Left cardiac atrium (tissue), 4 donors: ENCODE data around the gene IL36G. TPM values are rescaled to one million over a fixed set of nuclear protein-coding genes. Genes with fewer than 3 reads are reported as not detected.

Source experiments
- ATAC-seq, 2 donors: fragments of 200-7000 bp; cut with Tn5 transposase; one replicate each; pipeline ENCODE4 v1.9.1; 2020; ENCODE audit warnings: mild to moderate bottlenecking in 2 of 2, moderate library complexity in 2 of 2
- DNase-seq: peaks from one replicate; pipeline ENCODE4 v3.0.0-alpha.2; 2020
- intact Hi-C, 2 donors: fragments of 100-400 bp; cut with DNase I; formaldehyde crosslinking; loops; one replicate each; pipeline versions ENCODE4 v1.14.1 to v1.15.1; 2022 to 2023
- total RNA-seq, 2 donors: library from RNA; stranded (reverse); fragmentation: NEBNext Ultra II Directional; extraction: Animal tissue kit (Norgen Biotek cat#: 25700); gene quantifications; one replicate each; pipeline ENCODE4 v1.2.1, GENCODE V29; 2021
- donor health status: DM: no; HTN: yes; CAD: no.
- donor health status: DM: no; HTN: yes; CAD: no; lungs with severe emphysema.
- donor health status: DM: yes; HTN: yes; CAD: no.
- donor health status: Dilated cardiomyopathy.

Gene IL36G
- total RNA-seq, 2 donors from 2014 or later: not detected

DNA sequence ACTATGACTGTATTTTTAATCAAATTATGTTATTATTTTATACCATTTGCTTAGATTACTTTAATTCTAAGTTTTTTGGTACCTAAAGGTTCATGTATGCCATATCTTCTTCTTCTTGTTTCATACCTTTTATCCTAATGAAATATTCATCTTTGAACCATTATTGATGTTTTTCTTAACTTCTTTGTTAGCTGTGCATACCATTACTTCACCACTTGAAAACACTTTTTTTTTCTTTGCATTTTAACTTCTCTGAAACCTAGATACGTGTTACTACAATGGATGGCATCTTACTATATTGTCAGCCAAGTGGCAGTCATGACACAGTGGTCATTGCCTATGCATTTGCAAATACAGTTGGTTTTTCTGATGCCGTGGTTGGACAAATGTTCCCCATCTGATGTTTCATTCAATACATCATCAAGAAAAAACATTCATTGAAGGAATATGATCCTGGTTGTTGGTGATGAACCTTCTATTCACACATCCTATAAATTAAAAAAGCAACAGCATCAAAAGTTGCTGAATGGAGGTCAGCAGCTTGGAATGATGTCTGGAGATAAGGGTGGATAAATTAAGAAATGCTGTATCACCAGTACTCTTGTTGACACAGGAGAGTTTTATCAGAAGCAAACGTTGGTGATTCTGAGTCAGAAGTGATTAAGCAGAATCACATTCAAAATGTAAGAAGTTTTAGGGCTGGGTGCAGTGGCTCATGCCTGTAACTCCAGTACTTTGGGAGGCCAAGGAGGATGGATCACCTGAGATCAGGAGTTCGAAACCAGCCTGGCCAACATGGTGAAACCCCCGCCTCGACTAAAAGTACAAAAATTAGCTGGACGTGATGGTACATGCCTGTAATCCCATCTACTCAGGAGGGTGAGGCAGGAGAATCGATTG lies 34.9 kb downstream of the IL36G start:
- ATAC-seq (peak in 1 of 2 donors; percentile 64), DNase-seq (no peak)
- intact Hi-C loops: no loop called here

DNA sequence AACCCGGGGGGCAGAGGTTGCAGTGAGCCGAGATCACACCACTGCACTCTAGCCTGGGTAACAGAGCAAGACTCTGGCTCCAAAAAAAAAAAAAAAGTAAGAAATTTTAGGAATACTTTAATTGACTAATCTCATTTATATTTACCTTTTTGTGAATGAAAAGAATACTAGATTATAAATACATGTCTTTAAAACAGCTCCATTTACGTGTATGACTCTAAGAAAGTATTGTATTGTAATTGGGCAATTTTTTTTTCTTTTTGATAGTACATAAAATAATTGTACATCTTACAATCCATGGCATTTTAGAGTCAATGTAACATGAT lies 35.5 kb downstream of the IL36G start:
- ATAC-seq (no peak), DNase-seq (no peak)
- intact Hi-C loops: no loop called here

DNA sequence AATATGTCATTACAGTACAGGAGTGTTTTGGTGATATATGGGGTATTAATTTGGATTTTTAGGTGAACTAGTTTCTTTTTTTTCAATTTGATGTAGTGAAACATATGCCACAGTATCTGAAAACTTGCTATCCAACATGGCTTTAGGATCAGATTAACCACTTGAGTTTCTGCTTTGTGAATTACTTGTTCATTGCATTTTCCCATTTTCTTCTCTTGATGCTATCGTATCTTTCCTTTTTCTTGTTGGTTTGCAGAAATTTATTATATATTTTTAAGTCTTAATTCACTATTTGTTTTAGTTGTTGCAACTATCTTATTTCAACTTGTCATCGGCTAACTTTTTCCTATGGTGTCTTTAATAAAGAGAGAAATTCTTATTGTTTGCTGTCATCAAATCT lies 36.3 kb downstream of the IL36G start:
- intact Hi-C loops: no loop called here
- DNase-seq (no peak), ATAC-seq (no peak)

DNA sequence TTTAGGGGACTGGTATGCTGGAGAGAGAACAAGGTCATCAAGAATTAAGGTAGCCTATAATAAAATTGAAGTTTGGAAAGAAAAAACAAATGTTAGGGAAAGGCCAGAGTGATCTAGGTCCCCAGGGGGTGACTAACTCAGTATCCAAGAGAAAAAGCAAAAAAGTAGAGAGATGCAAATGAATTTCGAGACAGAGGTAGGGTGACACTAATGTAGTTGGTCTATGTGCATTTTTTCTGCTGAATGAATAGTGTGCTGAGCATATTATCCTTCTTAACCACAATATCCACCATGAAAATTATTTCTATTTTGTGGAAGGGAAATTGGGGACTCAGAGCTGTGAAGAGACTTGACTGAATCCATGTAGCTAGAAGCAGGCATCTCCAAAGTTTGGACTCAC lies 37.2 kb downstream of the IL36G start:
- ATAC-seq (no peak), DNase-seq (no peak)
- intact Hi-C loops: no loop called here

DNA sequence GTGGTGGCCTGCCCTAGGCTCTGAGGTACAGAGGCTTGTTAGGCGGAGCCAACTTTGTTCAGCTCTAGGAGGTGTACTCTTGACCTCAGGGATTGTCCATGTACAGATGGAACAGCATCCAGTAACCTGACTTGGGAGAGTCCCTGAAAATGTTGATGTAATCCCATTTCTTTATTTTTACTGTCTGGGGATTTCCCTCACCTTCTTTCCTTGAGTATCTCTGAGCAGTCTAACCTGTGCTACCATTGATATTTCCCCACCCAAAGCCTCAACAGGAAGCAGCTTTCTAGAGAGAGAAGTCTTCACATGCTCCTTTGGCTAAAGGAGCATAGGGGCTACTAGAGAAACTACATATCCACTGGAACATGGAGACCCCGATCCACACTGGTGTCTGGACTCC lies 37.8 kb downstream of the IL36G start:
- no peak for ATAC-seq

DNA sequence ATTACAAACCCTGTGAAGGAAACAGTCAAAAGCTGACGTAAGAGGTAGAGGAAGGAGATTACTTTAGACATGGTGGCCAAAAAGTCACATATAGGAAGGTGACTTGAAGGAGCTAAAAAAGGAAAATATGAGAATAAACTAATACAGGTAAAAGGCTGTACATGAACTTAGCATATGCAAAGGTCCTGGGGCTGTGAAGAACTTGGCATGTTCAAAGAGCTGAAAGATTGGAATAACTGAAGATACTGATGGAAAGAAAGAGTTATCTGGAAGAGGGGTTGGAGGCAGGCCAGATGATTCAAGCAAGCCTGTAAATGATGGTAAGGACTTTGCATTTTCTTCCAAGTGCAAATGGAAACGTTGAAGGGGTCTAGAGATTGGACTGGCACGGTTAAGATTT lies 40.7 kb downstream of the IL36G start:
- intact Hi-C loops: no loop called here
- ATAC-seq (no peak), DNase-seq (no peak)

More for the DNA sequence above, 37.8 kb downstream of the IL36G start:
- no peak for DNase-seq
- intact Hi-C loops: no loop called here

DNA sequence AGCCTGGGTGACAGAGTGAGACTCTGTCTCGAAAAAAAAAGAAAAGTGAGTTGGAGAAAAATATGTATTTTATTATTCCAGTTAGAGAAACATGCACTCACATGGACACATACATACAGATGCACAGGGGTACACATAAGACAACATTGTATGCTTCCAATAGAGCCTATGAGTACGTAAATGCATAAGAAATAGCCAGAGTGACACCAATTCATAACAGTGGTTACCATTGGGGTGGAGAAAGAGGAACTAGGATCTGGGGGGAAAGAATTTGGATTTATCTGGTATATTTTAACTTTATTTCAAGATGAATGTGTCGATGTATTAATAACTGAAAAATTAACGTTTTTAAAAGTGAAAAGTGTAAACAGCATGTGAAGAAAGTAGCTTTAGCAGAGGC lies 43.5 kb downstream of the IL36G start:
- ATAC-seq: no peak
- DNase-seq: no peak
- intact Hi-C loops: no loop called here

DNA sequence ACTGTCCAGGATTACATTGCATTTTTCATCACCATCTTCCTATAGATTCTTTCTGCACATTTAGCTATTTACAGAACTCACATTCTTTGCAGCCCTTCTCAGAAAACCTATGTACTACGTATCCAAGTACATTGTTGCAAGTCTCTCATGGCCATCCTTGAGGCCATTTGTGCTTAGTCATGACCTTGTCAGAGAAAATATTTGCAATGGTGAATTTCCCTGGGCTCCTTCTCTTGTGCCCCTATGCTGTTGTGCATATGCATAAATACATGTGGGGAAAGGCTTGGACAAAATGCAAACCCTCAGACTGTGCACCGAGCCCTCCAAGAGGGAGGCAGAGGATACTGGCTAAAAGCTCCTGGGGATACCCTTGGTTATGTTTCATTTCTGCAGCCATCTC lies 47.0 kb downstream of the IL36G start:
- DNase-seq (no peak), ATAC-seq (no peak)
- intact Hi-C loops: no loop called here

DNA sequence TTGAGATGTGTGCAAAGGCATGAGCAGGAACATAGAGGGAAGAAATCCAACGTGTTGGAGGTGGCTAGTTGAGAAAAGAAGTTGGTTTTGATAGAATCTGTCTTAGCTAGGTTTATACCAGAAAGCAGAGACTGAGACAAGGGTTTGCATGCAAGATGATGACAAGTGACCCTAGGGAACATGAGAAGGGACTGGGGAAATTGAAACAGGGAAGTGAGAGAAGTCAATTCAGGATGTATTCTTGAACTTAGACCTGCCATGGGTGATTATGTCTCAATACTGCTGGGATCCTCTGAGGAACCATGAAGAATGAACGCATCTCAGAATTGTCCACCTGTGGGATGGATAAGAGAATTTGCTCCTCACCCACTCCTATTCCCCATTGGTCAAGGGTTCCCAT lies 47.9 kb downstream of the IL36G start:
- DNase-seq (no peak), ATAC-seq (no peak)
- intact Hi-C loops: no loop called here

DNA sequence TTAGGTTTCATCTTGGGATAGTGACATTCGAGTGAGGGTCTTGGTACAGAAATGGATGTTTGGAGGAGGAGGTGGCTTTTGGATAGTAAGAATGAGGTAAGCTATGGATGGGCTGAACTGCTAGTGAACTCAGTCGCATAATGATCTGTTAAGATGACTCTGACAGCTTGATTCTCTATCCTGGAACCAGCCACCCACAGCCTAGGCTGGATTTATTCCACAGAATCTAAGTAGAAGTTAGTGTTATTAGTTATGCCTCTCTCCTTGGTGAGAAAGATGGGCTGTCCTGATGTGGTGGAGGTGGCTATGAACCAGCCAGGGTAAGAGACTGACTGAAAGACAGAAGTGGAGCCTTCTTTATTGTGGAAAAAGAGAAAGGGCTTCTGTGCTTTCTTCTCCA lies 49.9 kb downstream of the IL36G start:
- intact Hi-C loops: no loop called here
- DNase-seq (no peak), ATAC-seq (no peak)

DNA sequence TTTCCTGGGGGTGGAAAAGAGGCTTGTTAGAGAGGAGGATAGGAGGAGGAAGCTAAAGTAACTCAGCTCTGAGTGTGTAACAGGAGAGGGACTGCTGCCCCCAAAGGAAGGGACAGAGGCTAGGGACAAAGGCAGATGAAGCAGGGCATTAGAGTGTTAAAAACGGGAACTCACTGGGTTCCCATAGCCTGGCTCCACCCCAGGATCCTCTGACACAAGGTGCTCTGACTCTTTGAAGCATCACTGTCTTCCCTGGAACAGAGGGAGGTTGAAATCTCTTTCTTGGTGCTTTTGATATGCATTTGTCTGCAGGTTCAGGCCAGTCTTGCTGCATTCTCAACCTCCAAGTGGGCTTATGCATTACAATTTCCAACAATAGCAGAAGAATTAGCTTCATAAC lies 50.3 kb downstream of the IL36G start:
- ATAC-seq: no peak
- intact Hi-C loops: no loop called here
- no peak for DNase-seq

DNA sequence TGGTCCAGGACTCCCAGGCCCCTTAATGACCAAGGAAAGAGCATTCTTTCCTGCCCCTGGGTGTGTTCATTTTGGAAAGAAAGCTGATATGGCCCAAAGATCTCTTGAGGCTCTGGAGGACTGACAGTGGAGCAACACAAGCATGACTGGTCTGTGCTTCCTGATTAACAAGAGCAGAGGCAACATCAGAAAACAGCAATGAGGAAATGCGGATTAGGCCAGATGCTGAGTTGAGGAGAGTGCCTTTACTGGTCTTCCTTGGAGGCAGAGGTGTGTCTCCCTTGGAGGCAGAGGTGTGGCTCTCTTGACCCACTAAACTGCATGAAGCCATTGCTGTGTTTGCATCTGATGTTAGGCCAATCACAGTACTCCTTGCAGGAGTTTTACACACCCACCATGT lies 54.9 kb downstream of the IL36G start:
- intact Hi-C loops: no loop called here
- DNase-seq: no peak

DNA sequence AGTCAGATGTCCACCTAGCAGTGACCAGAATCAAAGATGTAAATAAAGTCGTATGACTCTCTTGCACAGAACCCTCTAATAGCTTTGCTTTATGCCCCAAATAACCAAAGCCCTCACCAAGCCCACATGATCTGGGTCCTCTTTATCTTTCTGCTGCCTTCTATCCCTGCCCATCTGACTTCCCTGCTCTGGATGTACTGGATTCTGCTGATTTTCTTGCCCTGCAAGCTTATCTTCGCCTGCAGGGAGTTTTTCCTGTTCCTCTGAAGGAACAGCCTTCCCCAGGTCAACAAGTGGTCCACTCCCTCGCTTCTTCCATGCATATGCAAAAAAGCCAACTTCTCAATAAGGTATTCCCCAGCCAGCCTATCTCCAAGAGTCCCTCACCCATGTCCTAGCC lies 56.2 kb downstream of the IL36G start:
- DNase-seq (no peak), ATAC-seq (no peak)
- intact Hi-C loops: no loop called here

More for the DNA sequence above, 54.9 kb downstream of the IL36G start:
- no peak for ATAC-seq

Other genes starting within 250 kb of the IL36G start
- under 1 TPM; 0.05 to 0.68 TPM for gene CKAP2L, start 213.4 kb upstream of the IL36G start, total RNA-seq
- gene IL1A, start 193.5 kb upstream of the IL36G start, total RNA-seq: not detected
- 1 to 10 TPM in 1 of 2 donors, under 1 TPM in 1; 0.59 to 2.2 TPM for gene IL1B, start 141.2 kb upstream of the IL36G start, total RNA-seq
- not detected for gene IL37, start 66.8 kb upstream of the IL36G start, total RNA-seq
- gene IL36A, start 27.5 kb downstream of the IL36G start, total RNA-seq: not detected
- gene IL36B, start 74.9 kb downstream of the IL36G start, total RNA-seq: not detected
- not detected for gene IL36RN, start 81.2 kb downstream of the IL36G start, total RNA-seq
- gene IL1F10, start 90.0 kb downstream of the IL36G start, total RNA-seq: not detected
- gene IL1RN, start 149.6 kb downstream of the IL36G start, total RNA-seq: 1 to 10 TPM in 1 of 2 donors, under 1 TPM in 1; 0.60 to 1.5 TPM
- gene PSD4, start 196.0 kb downstream of the IL36G start, total RNA-seq: 1 to 10 TPM; 4.1 to 4.4 TPM